SKM-1 treated with dmso at 0.1 percent for 144 hours (cell line): ENCODE data around the gene ASTL.
"Not testable (repeated sequence)": the region's sequence is repeated elsewhere in the genome, so short reads cannot be mapped to it uniquely, and the experiment has no call there.

ENCODE experiments used
- DNase-seq: peaks from one replicate; lab custom pipeline; 2025; ENCODE audit not compliant: unreplicated experiment; lab: John Stamatoyannopoulos, UW

ASTL gene

GRCh38 chr2:96146153-96146880 lies 8.0 kb upstream of the ASTL start:
- peak; percentile 78 for DNase-seq

DNA sequence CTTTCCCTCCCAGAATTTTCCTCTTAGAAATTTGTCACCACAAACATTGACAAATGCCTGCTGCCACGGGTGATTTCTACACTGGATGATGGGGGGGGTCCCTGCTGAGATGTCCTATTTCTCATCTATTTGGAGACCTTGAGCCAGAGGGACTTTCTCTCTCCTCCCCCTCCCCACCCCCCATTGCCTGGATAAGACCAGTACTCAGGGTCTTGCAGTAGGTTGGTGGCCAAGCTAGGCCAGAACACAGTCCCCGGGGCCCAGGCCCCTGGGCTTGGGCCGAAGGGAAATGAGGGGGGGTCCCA lies 7.5 kb upstream of the ASTL start:
- no peak for DNase-seq

GRCh38 chr2:96145036-96145847 lies 6.9 kb upstream of the ASTL start, which contains the start of gene DUSP2:
DUSP2 (minus strand) TSS chr2:96145440; CDS start chr2:96145354, 86 bp downstream.
- DNase-seq, result peak; percentile 80

DNA sequence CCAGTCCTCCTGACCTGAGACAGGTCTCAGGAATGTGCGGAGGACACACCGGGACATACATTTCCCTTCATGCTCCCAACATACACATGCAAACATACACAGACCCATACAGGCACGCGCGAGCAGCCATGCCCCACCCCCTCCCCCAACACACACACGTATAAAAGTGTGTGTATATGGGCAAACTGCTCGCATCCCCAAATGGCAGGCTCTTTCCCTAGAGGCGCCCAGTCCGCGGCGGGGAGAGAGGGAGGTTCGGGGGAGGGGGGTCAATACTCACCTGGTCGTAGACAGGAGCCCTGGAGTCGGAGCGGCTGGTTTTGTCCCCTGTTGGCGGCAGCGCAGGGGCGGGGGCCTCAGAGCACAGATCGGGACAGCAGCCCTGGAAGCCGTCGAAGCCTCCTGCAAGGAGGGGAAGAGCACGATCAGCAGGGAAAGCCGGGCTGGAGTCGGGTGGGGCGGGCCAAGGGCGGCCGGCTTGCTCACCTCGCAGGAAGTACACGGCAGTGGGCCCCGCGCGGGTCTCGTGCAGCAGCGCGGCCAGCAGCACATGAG lies 6.3 kb upstream of the ASTL start:
- no peak for DNase-seq

GRCh38 chr2:96143848-96144480 lies 5.7 kb upstream of the ASTL start:
- peak; percentile 11 for DNase-seq

- DNase-seq, result no peak
Measured at GRCh38 chr2:96143231-96143847, 5.0 kb upstream of the ASTL start.

DNA sequence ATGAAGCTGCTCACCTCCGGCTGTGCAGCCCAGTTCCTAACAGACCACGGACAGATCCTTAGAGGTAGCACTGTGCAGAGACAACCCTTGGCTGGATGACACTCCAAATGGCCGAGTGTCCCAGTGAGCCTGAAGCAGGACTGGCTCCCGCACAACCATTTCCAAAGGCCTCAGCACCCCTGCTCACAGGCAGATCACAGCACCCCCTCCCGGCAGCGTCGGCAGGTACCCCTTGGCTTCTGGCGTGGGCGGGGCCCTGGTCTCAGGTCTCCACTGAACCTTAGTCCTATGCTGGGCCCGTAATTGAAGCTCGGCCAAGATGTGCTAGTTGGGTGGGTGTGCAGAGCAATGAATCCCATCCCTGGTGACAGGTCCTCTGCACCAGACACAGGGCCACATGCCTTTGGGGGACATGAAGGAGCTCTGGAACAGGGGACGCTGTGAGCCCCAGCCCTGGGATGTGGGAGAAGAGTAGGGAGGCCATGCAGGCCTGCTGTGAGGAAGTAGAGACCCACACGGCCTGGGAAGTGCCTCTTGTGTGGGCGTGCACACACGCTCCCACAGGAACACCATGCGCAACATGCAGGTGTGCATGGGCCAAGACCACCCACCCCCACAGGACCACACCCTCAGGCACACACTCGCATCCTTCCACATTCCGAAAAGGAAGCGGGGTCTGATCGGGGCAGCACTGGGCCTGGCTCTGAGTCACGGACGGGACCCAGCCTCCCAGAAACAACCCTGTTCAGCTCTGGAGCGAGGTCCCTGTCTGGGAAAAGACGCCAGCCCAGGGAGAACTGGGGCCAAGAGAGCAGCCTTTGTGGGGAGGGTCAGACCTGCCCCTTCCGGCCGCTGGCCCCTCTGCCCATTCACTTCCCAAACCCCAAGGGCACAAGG lies 4.2 kb upstream of the ASTL start:
- no peak for DNase-seq

- not testable (repeated sequence) for DNase-seq
Measured at GRCh38 chr2:96141624-96141967, 3.3 kb upstream of the ASTL start.

GRCh38 chr2:96140941-96141623 lies 2.8 kb upstream of the ASTL start:
- no peak for DNase-seq

- no peak for DNase-seq
Measured at GRCh38 chr2:96139181-96139758, 968 bp upstream of the ASTL start.

DNA sequence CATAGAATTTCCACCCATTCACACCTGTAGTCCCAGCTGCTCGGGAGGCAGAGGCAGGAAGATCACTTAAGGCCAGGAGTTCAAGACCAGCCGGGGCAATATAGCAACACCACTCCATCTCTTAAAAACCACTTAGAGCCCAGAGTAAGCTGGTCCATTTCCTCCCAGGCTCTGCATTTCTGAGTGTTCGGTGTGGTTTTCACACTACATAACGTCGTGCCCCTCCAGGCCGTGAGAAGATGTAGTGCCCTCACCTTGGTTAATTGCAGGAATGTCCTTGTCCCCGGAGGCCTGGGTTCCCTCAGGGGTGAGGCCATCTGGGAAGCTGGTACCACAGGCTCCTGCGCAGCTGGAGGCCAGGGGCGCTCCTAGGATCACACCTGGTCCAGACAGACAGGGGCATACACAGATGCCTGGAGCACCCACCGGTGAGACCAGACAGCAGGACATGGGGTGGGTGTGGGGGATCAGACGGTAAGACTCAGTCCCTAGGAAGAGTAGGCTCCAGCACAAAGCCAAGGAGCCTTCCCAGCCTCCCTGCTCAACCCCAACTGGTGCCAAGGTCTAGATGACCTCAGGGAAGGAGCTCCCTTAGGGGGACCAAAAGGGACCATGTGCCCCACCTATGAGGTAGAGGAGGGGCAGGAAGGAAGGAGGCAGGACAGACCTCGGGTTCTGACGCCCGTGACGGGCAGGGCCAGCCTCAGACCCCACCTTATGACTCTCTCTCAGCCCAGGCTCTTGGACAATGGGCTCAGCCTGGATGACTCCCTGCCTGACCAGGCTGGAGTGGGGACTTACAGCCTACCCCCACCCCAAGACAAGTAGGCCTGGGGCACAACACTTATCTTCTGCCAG lies 752 bp downstream of the ASTL start:
- DNase-seq, result no peak

DNA sequence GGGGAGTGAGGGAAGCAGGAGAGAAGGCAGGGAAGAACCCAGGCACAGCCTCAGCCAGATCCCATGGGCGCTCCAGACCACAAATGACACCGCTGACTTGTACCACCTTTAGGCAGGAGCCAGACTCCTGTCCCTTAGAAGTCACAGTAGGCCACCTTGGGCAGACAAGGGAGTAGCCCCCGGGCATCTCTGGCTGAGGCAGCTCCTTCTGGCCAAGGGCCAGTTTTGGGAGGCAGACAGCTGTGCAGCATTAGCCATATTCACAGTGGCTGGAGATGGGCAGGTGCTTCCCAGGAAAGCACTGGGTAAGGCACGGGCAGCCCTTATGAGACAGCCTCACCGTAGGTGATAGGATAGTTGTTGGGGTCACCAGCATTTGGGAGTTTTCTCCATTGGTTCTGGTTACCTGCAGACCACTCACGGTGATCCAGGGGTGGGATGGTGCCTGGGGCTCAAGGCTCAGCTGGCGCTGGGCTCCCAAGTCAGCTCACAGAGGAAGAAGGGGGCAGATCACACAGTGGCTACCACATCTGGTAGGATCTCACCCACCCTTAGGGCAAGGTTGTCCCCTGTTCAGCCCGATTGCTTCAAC lies 2.1 kb downstream of the ASTL start:
- no peak for DNase-seq

DNA sequence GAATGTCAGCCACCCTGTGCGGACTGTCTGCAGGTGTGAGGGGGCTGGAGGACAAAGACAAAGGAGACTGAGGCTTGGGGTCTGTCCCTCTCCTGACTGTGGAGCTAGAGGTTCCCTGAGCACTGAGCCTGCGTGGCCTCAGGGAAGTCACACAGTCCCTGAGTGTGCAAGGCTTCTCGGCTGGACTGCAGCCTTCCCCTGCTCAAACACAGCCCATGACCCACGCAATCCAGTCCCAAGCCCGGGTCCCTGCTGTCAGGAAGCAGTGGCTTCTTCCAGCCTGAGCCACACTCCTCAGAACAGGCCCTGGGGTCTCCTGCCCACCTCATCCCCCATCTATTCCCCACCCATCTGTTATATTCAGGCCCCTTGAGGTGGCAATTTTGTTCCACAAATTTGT lies 2.7 kb downstream of the ASTL start:
- no peak for DNase-seq

GRCh38 chr2:96135171-96135570 lies 3.1 kb downstream of the ASTL start:
- no peak for DNase-seq

- no peak for DNase-seq
Measured at GRCh38 chr2:96134421-96134820, 3.9 kb downstream of the ASTL start.

- no peak for DNase-seq
Measured at GRCh38 chr2:96131813-96132745, 6.2 kb downstream of the ASTL start.

DNA sequence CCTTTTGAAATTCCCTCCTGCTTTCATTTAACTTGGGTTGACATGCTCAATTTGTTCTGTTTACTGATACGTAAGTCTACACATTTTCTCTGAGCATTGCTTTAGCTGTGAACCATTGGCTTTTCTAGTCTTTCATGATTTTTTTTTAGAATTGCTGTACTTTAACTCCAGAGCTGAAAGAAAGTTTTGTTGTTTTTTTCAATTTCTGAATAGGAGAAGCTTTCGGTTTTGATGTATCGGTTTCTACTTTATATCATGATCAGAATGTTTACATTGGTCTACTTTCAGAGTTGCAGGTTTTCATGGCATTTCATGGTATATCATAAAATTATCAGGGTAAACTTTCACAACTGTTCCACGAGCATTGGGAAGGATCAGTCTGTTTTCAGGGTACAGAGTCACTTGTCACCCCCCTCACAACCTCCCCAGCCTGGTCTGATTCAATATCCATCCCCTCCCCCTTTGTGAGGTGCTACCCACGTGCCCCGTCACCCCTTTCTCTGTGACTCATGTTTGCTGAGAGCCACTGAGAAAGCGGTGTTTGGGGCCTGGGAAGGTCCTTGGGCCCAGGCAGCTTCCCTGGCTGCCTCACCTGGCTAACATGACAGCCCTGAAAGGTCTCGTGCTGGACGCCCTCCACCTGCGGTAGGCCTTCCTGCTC lies 7.0 kb downstream of the ASTL start:
- DNase-seq, result no peak
